ENCODE results near the gene PLXNA4.

DNA sequence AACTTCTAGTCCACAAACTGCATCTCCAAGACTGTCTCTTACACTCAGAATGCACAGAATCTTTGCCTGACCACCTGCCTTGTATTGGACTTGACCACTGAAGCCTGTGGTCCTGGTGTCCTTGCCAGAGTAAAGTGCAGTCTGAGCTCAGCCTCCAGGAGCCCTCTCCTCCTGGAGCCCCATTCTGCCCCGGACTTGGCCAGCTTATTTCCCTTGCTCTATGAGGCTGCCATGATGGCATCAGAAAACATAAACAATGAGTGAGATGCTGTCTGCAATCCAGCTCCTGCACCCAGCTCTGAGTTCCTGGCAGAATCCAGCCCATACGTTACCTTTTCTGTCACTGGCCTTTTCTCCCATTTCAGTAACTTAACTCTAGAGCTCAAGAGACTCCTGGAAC, 494.6 kb downstream of the PLXNA4 start:
- TF ChIP-seq, protein P1, sequence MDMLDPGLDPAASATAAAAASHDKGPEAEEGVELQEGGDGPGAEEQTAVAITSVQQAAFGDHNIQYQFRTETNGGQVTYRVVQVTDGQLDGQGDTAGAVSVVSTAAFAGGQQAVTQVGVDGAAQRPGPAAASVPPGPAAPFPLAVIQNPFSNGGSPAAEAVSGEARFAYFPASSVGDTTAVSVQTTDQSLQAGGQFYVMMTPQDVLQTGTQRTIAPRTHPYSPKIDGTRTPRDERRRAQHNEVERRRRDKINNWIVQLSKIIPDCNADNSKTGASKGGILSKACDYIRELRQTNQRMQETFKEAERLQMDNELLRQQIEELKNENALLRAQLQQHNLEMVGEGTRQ (IDR thresholded peaks at IDR 0.05): no peak
- TF ChIP-seq EHMT2 (IDR thresholded peaks at IDR 0.05; ENCODE audit: low read depth): no peak
- no peak for TF ChIP-seq JUNB (IDR thresholded peaks at IDR 0.05)
- no peak for TF ChIP-seq HDAC2 (IDR thresholded peaks at IDR 0.05)
- TF ChIP-seq EP300 (IDR thresholded peaks at IDR 0.05): no peak
- TF ChIP-seq, protein P2, sequence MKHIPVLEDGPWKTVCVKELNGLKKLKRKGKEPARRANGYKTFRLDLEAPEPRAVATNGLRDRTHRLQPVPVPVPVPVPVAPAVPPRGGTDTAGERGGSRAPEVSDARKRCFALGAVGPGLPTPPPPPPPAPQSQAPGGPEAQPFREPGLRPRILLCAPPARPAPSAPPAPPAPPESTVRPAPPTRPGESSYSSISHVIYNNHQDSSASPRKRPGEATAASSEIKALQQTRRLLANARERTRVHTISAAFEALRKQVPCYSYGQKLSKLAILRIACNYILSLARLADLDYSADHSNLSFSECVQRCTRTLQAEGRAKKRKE (CRISPR knock-in tag; IDR thresholded peaks at IDR 0.05; ENCODE audit: low read depth): no peak
- TF ChIP-seq, protein P3, sequence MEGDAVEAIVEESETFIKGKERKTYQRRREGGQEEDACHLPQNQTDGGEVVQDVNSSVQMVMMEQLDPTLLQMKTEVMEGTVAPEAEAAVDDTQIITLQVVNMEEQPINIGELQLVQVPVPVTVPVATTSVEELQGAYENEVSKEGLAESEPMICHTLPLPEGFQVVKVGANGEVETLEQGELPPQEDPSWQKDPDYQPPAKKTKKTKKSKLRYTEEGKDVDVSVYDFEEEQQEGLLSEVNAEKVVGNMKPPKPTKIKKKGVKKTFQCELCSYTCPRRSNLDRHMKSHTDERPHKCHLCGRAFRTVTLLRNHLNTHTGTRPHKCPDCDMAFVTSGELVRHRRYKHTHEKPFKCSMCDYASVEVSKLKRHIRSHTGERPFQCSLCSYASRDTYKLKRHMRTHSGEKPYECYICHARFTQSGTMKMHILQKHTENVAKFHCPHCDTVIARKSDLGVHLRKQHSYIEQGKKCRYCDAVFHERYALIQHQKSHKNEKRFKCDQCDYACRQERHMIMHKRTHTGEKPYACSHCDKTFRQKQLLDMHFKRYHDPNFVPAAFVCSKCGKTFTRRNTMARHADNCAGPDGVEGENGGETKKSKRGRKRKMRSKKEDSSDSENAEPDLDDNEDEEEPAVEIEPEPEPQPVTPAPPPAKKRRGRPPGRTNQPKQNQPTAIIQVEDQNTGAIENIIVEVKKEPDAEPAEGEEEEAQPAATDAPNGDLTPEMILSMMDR (IDR thresholded peaks at IDR 0.05): no peak
- TF ChIP-seq POLR2A (IDR thresholded peaks at IDR 0.05; ENCODE audit: low read length): no peak
- TF ChIP-seq RAD21 (conservative IDR thresholded peaks at IDR 0.05 in 1 of 2, IDR thresholded peaks at IDR 0.05 in 1 of 2): no peak

Data from A549 (cell line).